ENCODE measurements around the gene PHACTR1.

Gene PHACTR1

DNA sequence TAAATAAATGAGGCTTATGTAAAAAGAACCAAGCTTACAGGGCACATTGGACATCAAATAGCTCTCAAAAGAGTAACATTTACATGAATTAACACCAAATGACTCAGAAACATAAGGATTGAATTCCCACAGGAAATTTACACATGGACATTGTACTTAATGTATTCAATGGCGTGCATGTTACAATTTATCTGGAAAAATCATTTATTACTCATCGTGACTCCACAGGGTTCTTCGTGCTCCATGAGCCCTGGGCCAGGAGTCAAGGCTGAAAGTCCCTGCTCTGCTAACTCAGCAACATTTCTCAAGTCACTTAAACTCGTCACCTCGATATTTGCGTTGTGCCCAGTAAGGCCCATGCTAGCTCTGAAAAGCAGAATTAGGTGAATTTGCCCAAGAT is 158.5 kb downstream of the PHACTR1 start:
- Histone ChIP-seq H2AFZ (ENCODE audit: low read length, unreplicated experiment) (no peak overlapping the region), H3K4me1 (ENCODE audit: control insufficient read depth, insufficient read depth, low read length, unreplicated experiment) (no peaks in the 10 kb centered on the region), H3K36me3 (ENCODE audit: insufficient read depth, low read length) (no peaks in the 10 kb centered on the region), H3K27me3 (ENCODE audit: insufficient read depth, low read length) (no peaks in the 10 kb centered on the region), H3K79me2 (ENCODE audit: control insufficient read depth, insufficient read depth, low read length, unreplicated experiment) (no peaks in the 10 kb centered on the region), H3K27ac (ENCODE audit: low read depth, low read length) (no peak overlapping the region), H3K4me3 (ENCODE audit: low read depth, low read length) (no peak overlapping the region)

DNA sequence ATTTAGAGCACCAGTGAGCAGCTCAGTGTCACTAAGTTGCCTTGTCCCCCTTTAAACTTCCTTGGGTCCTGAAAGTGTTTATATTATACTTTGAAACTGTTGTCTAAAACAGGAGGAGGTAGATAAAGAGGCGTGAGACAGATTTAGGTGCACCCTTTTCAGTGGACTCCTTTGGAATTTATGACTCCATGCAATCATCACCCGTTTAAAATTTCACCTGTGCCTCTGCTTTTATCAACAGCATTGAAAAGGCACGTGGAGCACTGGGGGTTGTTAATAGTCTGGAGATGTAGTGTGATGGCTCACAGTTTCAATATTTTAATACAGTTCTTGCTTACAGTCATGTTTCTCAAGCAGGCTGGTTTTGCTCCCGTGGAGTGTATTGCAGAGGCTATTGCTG is 162.2 kb downstream of the PHACTR1 start:
- Histone ChIP-seq H3K27ac (ENCODE audit: low read depth, low read length) (no peak overlapping the region), H3K79me2 (ENCODE audit: control insufficient read depth, insufficient read depth, low read length, unreplicated experiment) (no peaks in the 10 kb centered on the region), H3K36me3 (ENCODE audit: insufficient read depth, low read length) (no peaks in the 10 kb centered on the region), H3K4me3 (ENCODE audit: low read depth, low read length) (no peak overlapping the region), H3K27me3 (ENCODE audit: insufficient read depth, low read length) (no peaks in the 10 kb centered on the region), H2AFZ (ENCODE audit: low read length, unreplicated experiment) (no peak overlapping the region), H3K4me1 (ENCODE audit: control insufficient read depth, insufficient read depth, low read length, unreplicated experiment) (no peaks in the 10 kb centered on the region)

DNA sequence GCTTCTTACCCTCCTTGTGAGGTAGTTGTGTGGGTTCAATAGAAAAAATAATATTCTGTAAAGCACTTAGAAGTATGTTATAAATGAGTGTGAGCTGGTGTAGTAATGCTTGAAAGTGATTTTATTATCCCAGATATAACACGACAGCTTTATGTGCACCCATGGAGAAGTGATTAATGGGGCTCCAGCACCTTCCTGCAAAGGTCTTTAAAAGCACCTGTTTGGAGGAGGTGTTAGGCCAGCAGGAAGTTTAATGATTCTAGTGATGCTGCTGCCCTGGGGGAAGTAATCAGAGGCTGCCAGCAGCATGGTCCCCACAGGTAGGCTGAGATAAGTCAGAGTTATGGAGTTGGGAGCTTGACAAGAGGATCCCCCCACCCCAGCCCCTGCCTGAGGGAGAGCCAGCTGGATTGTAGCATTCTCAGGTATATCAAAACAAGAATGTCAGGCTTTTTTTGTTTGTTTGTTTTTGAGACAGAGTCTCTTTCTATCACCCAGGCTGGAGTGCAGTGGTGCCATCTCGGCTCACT is 166.3 kb downstream of the PHACTR1 start:
- H3K27me3 ChIP-seq (ENCODE audit: insufficient read depth, low read length), result peaks cover 5% of the 10 kb centered on the region; the same call in 1 of the 2 replicates
- no peak overlapping the region for H2AFZ ChIP-seq (ENCODE audit: low read length, unreplicated experiment)
- H3K4me1 ChIP-seq (ENCODE audit: control insufficient read depth, insufficient read depth, low read length, unreplicated experiment), result no peaks in the 10 kb centered on the region
- no peaks in the 10 kb centered on the region for H3K36me3 ChIP-seq (ENCODE audit: insufficient read depth, low read length)
- H3K4me3 ChIP-seq (ENCODE audit: low read depth, low read length), result no peak overlapping the region
- H3K27ac ChIP-seq (ENCODE audit: low read depth, low read length), result no peak overlapping the region
- no peaks in the 10 kb centered on the region for H3K79me2 ChIP-seq (ENCODE audit: control insufficient read depth, insufficient read depth, low read length, unreplicated experiment)

DNA sequence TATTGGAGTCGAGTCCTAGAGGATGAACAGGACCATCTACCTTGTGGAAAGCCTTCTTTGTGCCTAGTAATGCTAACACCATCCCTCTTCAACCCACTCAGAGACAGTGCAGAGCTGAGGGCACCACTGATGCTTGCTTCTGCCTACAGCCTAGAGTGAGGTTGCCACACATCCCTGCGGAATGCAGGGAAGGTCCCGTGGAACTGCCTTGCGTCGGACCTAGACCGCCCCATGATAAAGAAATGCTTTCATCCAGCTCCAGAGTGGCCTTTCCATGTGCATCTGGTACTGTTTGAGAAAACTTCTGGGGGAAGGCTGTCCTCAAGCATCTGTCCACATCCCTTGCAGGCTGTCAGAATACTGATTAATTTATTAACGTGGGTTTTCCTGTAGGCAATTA is 168.4 kb downstream of the PHACTR1 start:
- H3K4me3 ChIP-seq (ENCODE audit: low read depth, low read length), result no peak overlapping the region
- H3K27me3 ChIP-seq (ENCODE audit: insufficient read depth, low read length), result peaks cover 5% of the 10 kb centered on the region; the same call in 1 of the 2 replicates
- no peaks in the 10 kb centered on the region for H3K79me2 ChIP-seq (ENCODE audit: control insufficient read depth, insufficient read depth, low read length, unreplicated experiment)
- H2AFZ ChIP-seq (ENCODE audit: low read length, unreplicated experiment), result no peak overlapping the region
- no peak overlapping the region for H3K27ac ChIP-seq (ENCODE audit: low read depth, low read length)
- H3K4me1 ChIP-seq (ENCODE audit: control insufficient read depth, insufficient read depth, low read length, unreplicated experiment), result no peaks in the 10 kb centered on the region
- H3K36me3 ChIP-seq (ENCODE audit: insufficient read depth, low read length), result no peaks in the 10 kb centered on the region

DNA sequence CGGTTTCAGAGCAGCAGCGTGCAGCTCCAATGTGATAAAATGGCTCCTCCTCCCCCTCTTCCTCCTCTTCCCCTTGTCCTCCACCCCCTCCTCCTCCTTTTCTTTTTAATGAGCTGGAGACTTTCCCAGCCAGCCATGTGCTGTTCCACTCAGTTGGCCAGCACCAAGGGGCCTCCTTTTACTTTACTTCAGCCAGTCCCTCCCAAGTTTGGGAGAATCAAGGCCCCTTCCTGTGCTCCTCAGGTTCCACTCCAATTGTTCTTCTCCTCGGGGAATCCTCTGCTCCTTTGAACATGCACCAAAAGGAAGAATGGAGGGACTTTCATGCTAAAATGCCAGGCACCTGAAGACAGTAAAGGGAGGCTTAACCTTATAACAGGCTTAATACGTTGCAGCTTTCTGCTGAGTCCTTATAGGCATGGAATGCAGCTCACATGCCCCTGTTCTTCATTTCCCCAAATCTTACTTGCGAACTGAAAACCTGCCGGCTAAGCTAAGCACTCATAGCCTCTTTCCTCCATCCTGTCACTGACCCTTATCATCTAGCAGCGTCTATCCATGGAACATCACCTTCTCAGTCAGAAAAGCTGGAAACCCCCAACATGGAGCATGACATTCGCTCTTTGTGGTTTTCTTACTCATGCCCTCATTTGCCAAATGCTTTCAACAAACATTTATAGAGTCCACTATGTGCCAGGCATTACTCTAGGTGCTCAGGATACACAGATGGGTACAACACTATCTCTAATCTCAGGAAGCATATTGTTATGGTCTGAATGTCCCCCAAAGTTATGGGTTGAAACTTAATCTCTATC is 170.6 kb downstream of the PHACTR1 start:
- Histone ChIP-seq H3K27me3 (ENCODE audit: insufficient read depth, low read length) (peaks cover 5% of the 10 kb centered on the region; the same call in 1 of the 2 replicates), H3K4me1 (ENCODE audit: control insufficient read depth, insufficient read depth, low read length, unreplicated experiment) (no peaks in the 10 kb centered on the region), H3K27ac (ENCODE audit: low read depth, low read length) (no peak overlapping the region), H3K79me2 (ENCODE audit: control insufficient read depth, insufficient read depth, low read length, unreplicated experiment) (no peaks in the 10 kb centered on the region), H2AFZ (ENCODE audit: low read length, unreplicated experiment) (no peak overlapping the region), H3K36me3 (ENCODE audit: insufficient read depth, low read length) (no peaks in the 10 kb centered on the region), H3K4me3 (ENCODE audit: low read depth, low read length) (no peak overlapping the region)

DNA sequence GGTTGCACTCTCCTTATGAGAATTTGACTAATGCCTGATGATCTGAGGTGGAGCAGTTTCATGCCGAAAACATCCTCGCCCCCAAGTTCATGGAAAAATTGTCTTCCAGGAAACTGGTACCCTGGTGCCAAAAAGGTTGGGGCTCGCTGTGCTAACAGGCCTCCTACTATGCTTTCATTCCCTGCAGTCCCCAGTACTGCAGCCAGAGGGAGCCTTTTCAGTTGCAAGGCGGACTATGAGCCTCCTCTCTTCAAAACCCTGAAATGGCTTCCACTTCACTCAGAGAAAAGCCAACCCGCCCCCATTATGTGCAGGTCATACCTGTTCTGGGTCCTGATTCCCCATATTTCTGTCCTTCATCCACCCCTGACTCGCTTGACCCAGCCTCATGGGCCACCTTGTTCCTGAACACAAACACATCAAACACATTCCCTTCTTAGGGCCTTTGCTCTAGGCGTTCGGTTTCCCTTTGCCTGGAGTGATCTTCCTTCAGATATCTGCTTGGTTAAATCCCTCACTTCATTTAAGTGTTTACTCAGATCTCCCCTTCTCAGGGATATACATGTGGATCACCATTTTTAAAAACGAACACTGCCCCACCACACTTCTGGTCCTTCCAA is 173.7 kb downstream of the PHACTR1 start:
- peaks cover 5% of the 10 kb centered on the region; the same call in 1 of the 2 replicates for H3K27me3 ChIP-seq (ENCODE audit: insufficient read depth, low read length)
- no peaks in the 10 kb centered on the region for H3K4me1 ChIP-seq (ENCODE audit: control insufficient read depth, insufficient read depth, low read length, unreplicated experiment)
- no peaks in the 10 kb centered on the region for H3K79me2 ChIP-seq (ENCODE audit: control insufficient read depth, insufficient read depth, low read length, unreplicated experiment)
- H3K36me3 ChIP-seq (ENCODE audit: insufficient read depth, low read length), result no peaks in the 10 kb centered on the region
- no peak overlapping the region for H3K27ac ChIP-seq (ENCODE audit: low read depth, low read length)
- no peak overlapping the region for H2AFZ ChIP-seq (ENCODE audit: low read length, unreplicated experiment)
- no peak overlapping the region for H3K4me3 ChIP-seq (ENCODE audit: low read depth, low read length)

DNA sequence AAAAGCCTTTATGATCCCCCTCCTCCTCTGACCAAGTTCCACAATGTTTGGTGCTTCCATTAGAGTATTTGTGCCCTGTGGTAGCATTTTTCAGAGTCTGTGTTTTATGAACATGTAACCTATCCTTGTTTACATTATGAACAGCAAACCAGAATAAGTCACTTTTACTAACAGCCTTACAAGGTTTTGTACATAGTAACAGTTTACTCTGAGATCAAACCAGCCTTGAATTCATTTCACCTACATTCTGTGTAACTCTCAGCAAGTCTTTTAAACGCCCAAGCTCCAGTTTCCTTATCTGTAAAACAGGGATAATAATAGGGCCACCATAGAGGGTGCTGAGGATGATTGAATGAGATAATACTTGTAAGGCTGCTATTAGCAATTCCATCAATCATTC is 175.0 kb downstream of the PHACTR1 start:
- H3K27ac ChIP-seq (ENCODE audit: low read depth, low read length), result no peak overlapping the region
- H3K27me3 ChIP-seq (ENCODE audit: insufficient read depth, low read length), result peaks cover under 1% of the 10 kb centered on the region
- H3K4me3 ChIP-seq (ENCODE audit: low read depth, low read length), result no peak overlapping the region
- H2AFZ ChIP-seq (ENCODE audit: low read length, unreplicated experiment), result no peak overlapping the region
- H3K4me1 ChIP-seq (ENCODE audit: control insufficient read depth, insufficient read depth, low read length, unreplicated experiment), result no peaks in the 10 kb centered on the region
- H3K36me3 ChIP-seq (ENCODE audit: insufficient read depth, low read length), result no peaks in the 10 kb centered on the region
- no peaks in the 10 kb centered on the region for H3K79me2 ChIP-seq (ENCODE audit: control insufficient read depth, insufficient read depth, low read length, unreplicated experiment)

DNA sequence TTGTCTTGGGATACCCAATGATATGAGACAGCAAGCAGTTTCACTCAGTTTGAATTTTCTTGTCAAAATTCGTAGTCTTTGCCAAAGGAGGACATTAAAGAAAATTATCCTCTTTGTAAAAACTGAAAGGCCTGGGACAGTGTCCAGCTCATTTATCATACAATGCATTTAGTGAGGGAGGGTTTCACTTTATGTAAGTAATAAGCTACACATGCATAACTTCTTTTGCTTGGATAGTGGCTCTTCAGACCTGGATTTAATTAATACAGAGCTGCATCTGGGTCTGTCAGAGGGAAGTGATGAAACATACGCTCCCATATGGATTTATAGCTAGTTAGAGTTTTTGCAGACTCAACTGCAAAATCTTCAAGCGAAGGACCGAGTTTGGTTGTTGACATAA is 175.6 kb downstream of the PHACTR1 start:
- H3K27me3 ChIP-seq (ENCODE audit: insufficient read depth, low read length), result peaks cover under 1% of the 10 kb centered on the region; the same call in 1 of the 2 replicates
- H3K79me2 ChIP-seq (ENCODE audit: control insufficient read depth, insufficient read depth, low read length, unreplicated experiment), result no peaks in the 10 kb centered on the region
- H3K4me3 ChIP-seq (ENCODE audit: low read depth, low read length), result no peak overlapping the region
- no peak overlapping the region for H3K27ac ChIP-seq (ENCODE audit: low read depth, low read length)
- no peaks in the 10 kb centered on the region for H3K36me3 ChIP-seq (ENCODE audit: insufficient read depth, low read length)
- no peaks in the 10 kb centered on the region for H3K4me1 ChIP-seq (ENCODE audit: control insufficient read depth, insufficient read depth, low read length, unreplicated experiment)
- no peak overlapping the region for H2AFZ ChIP-seq (ENCODE audit: low read length, unreplicated experiment)

DNA sequence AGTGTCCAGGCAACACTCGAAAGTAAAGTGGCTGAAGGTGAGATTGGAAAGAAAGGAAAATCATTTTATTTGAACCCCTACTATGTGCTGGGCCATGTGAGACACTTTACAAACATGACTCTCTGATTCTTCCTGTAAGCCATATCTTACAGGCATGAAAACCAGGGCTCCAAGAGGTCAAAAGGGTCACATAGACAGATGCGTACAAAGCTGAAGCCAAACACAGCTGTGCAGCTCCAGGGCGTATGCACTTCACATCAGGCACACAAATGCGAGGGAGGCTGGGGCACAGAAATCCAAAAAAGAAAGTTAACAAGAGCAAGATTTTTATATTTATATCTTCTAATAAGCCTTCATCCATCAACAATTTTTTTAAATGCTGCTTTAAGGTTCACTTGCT is 176.5 kb downstream of the PHACTR1 start:
- H2AFZ ChIP-seq (ENCODE audit: low read length, unreplicated experiment), result no peak overlapping the region
- no peak overlapping the region for H3K4me3 ChIP-seq (ENCODE audit: low read depth, low read length)
- peaks cover 6% of the 10 kb centered on the region; the same call in 1 of the 2 replicates for H3K27me3 ChIP-seq (ENCODE audit: insufficient read depth, low read length)
- no peaks in the 10 kb centered on the region for H3K36me3 ChIP-seq (ENCODE audit: insufficient read depth, low read length)
- H3K4me1 ChIP-seq (ENCODE audit: control insufficient read depth, insufficient read depth, low read length, unreplicated experiment), result no peaks in the 10 kb centered on the region
- no peaks in the 10 kb centered on the region for H3K79me2 ChIP-seq (ENCODE audit: control insufficient read depth, insufficient read depth, low read length, unreplicated experiment)
- H3K27ac ChIP-seq (ENCODE audit: low read depth, low read length), result no peak overlapping the region

DNA sequence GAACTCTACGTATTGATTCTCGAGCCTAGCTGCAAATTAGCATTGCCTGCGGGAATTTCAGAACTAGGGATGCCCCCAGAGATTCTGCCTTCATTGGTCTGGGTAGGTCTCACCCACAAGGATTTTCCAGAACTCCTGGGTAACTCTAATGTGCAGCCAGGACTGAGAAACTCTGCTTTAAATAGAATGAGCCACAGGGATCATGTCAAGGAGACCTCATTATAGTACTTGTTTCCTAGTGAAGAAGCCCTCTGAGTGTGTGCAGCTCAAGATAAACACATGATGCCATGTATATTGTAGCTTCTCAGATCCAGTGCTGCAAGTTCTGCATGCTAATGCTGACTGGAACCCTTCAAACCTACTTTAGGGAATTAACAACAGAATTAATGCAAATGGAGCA is 179.2 kb downstream of the PHACTR1 start:
- Histone ChIP-seq H2AFZ (ENCODE audit: low read length, unreplicated experiment) (no peak overlapping the region), H3K4me1 (ENCODE audit: control insufficient read depth, insufficient read depth, low read length, unreplicated experiment) (no peaks in the 10 kb centered on the region), H3K79me2 (ENCODE audit: control insufficient read depth, insufficient read depth, low read length, unreplicated experiment) (no peaks in the 10 kb centered on the region), H3K27me3 (ENCODE audit: insufficient read depth, low read length) (peaks cover 10% of the 10 kb centered on the region; the same call in 1 of the 2 replicates), H3K4me3 (ENCODE audit: low read depth, low read length) (no peak overlapping the region), H3K36me3 (ENCODE audit: insufficient read depth, low read length) (no peaks in the 10 kb centered on the region), H3K27ac (ENCODE audit: low read depth, low read length) (no peak overlapping the region)

All from ACC112 (cell line).